Measurements from ENCODE around the gene TECR.
"Not testable (repeated sequence)": the region's sequence is repeated elsewhere in the genome, so short reads cannot be mapped to it uniquely, and the experiment has no call there.

Gene TECR

GRCh38 chr19:14530005-14530348 lies 583 bp downstream of the TECR start:
- Histone ChIP-seq H3K4me3 (ENCODE audit: low read depth, low read length) (peak overlapping the region; percentile 97), H3K9me3 (no peaks in the 10 kb centered on the region), H3K27me3 (no peaks in the 10 kb centered on the region), H3K36me3 (peaks cover 4% of the 10 kb centered on the region; the same call in 1 of the 2 replicates), H3K4me1 (no peaks in the 10 kb centered on the region)
- peak; percentile 34 for DNase-seq
- TF ChIP-seq CTCF (IDR thresholded peaks at IDR 0.05; ENCODE audit: low read depth, low read length), result no peak

- H3K4me3 ChIP-seq (ENCODE audit: low read depth, low read length), result peak overlapping the region; percentile 97
- DNase-seq, result no peak
- no peaks in the 10 kb centered on the region for H3K9me3 ChIP-seq
- H3K36me3 ChIP-seq, result peaks cover 4% of the 10 kb centered on the region; the same call in 1 of the 2 replicates
- no peak for TF ChIP-seq CTCF (IDR thresholded peaks at IDR 0.05; ENCODE audit: low read depth, low read length)
- no peaks in the 10 kb centered on the region for H3K27me3 ChIP-seq
- no peaks in the 10 kb centered on the region for H3K4me1 ChIP-seq
Observed at GRCh38 chr19:14530506-14530905, 1.1 kb downstream of the TECR start.

- no peak for TF ChIP-seq CTCF (IDR thresholded peaks at IDR 0.05; ENCODE audit: low read depth, low read length)
- DNase-seq, result no peak
- Histone ChIP-seq H3K36me3 (peaks cover 4% of the 10 kb centered on the region; the same call in 1 of the 2 replicates), H3K9me3 (no peaks in the 10 kb centered on the region), H3K27me3 (no peaks in the 10 kb centered on the region), H3K4me3 (ENCODE audit: low read depth, low read length) (no peak overlapping the region), H3K4me1 (no peaks in the 10 kb centered on the region)
Observed at GRCh38 chr19:14533450-14533849, 4.1 kb downstream of the TECR start.

GRCh38 chr19:14536926-14537692 lies 7.7 kb downstream of the TECR start:
- peak; percentile 57 for DNase-seq
- Histone ChIP-seq H3K9me3 (no peaks in the 10 kb centered on the region), H3K36me3 (peaks cover 4% of the 10 kb centered on the region; the same call in 1 of the 2 replicates), H3K4me1 (no peaks in the 10 kb centered on the region), H3K27me3 (no peaks in the 10 kb centered on the region), H3K4me3 (ENCODE audit: low read depth, low read length) (no peak overlapping the region)
- no peak for TF ChIP-seq CTCF (IDR thresholded peaks at IDR 0.05; ENCODE audit: low read depth, low read length)

- Histone ChIP-seq H3K27me3 (no peaks in the 10 kb centered on the region), H3K9me3 (no peaks in the 10 kb centered on the region), H3K4me3 (ENCODE audit: low read depth, low read length) (no peak overlapping the region), H3K4me1 (no peaks in the 10 kb centered on the region), H3K36me3 (no peaks in the 10 kb centered on the region)
- no peak for TF ChIP-seq CTCF (IDR thresholded peaks at IDR 0.05; ENCODE audit: low read depth, low read length)
- no peak for DNase-seq
Observed at GRCh38 chr19:14540741-14541525, 11.5 kb downstream of the TECR start.

GRCh38 chr19:14541979-14542378 lies 12.6 kb downstream of the TECR start:
- H3K27me3 ChIP-seq; H3K36me3 ChIP-seq; H3K9me3 ChIP-seq; DNase-seq; H3K4me1 ChIP-seq; H3K4me3 ChIP-seq (ENCODE audit: low read depth, low read length): not testable (repeated sequence)

All from BE2C (cell line).